Cardiac muscle cell (in vitro differentiated cells and primary cell): ENCODE results near the gene CCDC85C. TPM values are rescaled to one million over a fixed set of nuclear protein-coding genes. Genes with fewer than 3 reads are reported as not detected.
A peak's percentile ranks its signal among the peaks of the same experiment; 100 is the strongest.

ENCODE experiments used
- DNase-seq, 2 donors: peaks; one replicate each; pipeline versions ENCODE4 v3.0.0 to v3.0.0-alpha.2; 2010 to 2017; ENCODE audit warnings: low read depth in 1 of 2, low spot score in 1 of 2
- H3K27ac ChIP-seq: fragments of 200-600 bp; sonication (generic); 2 replicates; pipeline ENCODE4 v1.5.1; 2016
- H3K27me3 ChIP-seq: fragments of 200-600 bp; sonication (generic); 2 replicates; pipeline ENCODE4 v1.6.0; 2016; ENCODE audit warnings: control low read depth
- H3K36me3 ChIP-seq: fragments of 200-600 bp; sonication (generic); 2 replicates; pipeline ENCODE4 v1.5.1; 2016; ENCODE audit warnings: control low read depth
- H3K4me1 ChIP-seq: fragments of 200-600 bp; sonication (generic); 2 replicates; pipeline ENCODE4 v1.8.1; 2017; ENCODE audit warnings: low read depth, mild to moderate bottlenecking, mixed run types
- H3K4me3 ChIP-seq: fragments of 200-600 bp; sonication (generic); 2 replicates; pipeline ENCODE4 v1.5.1; 2016; ENCODE audit warnings: mild to moderate bottlenecking
- H3K9me3 ChIP-seq: fragments of 200-600 bp; sonication (generic); 2 replicates; pipeline ENCODE4 v1.5.1; 2017; ENCODE audit warnings: low read depth, mild to moderate bottlenecking, control low read depth
- CTCF ChIP-seq: IDR thresholded peaks from 2 replicates; pipeline ENCODE4 v1.5.1; 2012; ENCODE audit warnings: low read depth, mild to moderate bottlenecking, low read length
- polyA plus RNA-seq: library from polyadenylated mRNA; unstranded; fragments of >200 nt; fragmentation: Nextera tagmentation; extraction: Ambion mirVana; gene quantifications from 2 replicates; pipeline ENCODE4 v1.2.1, GENCODE V29; 2016
- total RNA-seq: library from RNA; depleted of rRNA; stranded (reverse); fragments of >200 nt; gene quantifications from 2 replicates; pipeline ENCODE4 v1.2.3, GENCODE V29; 2016

The CCDC85C gene
- total and polyA plus RNA-seq, 2 experiments from 2014 or later = 39.6 to 45.7 TPM

- Histone ChIP-seq H3K36me3 (no peaks in the 10 kb centered on the region), H3K4me3 (no peak overlapping the region), H3K9me3 (no peaks in the 10 kb centered on the region), H3K4me1 (no peaks in the 10 kb centered on the region), H3K27ac (no peak overlapping the region), H3K27me3 (peaks cover 20% of the 10 kb centered on the region)
- no peak for DNase-seq
- no peak for TF ChIP-seq CTCF
Observed at GRCh38 chr14:99648027-99648784, 44.2 kb upstream of the CCDC85C start.

GRCh38 chr14:99647411-99647810 is 43.4 kb upstream of the CCDC85C start:
- DNase-seq = no peak
- peaks cover 20% of the 10 kb centered on the region for H3K27me3 ChIP-seq
- H3K36me3 ChIP-seq = no peaks in the 10 kb centered on the region
- H3K4me1 ChIP-seq = no peaks in the 10 kb centered on the region
- TF ChIP-seq CTCF = no peak
- no peak overlapping the region for H3K4me3 ChIP-seq
- no peak overlapping the region for H3K27ac ChIP-seq
- H3K9me3 ChIP-seq = no peaks in the 10 kb centered on the region

- peaks cover 20% of the 10 kb centered on the region for H3K27me3 ChIP-seq
- H3K27ac ChIP-seq = no peak overlapping the region
- H3K4me3 ChIP-seq = peak overlapping the region; percentile 11
- TF ChIP-seq CTCF = no peak
- H3K36me3 ChIP-seq = no peaks in the 10 kb centered on the region
- no peaks in the 10 kb centered on the region for H3K9me3 ChIP-seq
- no peak for DNase-seq
- H3K4me1 ChIP-seq = no peaks in the 10 kb centered on the region
Observed at GRCh38 chr14:99645545-99646505, 41.8 kb upstream of the CCDC85C start.

- H3K4me1 ChIP-seq = no peaks in the 10 kb centered on the region
- H3K27ac ChIP-seq = no peak within 1 kb of the TSS
- peak within 1 kb of the TSS; percentile 11 for H3K4me3 ChIP-seq
- H3K9me3 ChIP-seq = no peaks in the 10 kb centered on the region
- H3K36me3 ChIP-seq = no peaks in the 10 kb centered on the region
- peaks cover 20% of the 10 kb centered on the region for H3K27me3 ChIP-seq
- TF ChIP-seq CTCF = no peak
- peak; percentile 42 to 64 for DNase-seq
Observed at GRCh38 chr14:99644723-99645544, 40.9 kb upstream of the CCDC85C start, which contains the start of gene HHIPL1. TSS of gene HHIPL1 (plus strand) at chr14:99645129. CDS start at chr14:99645208, 79 bp downstream.

- no peaks in the 10 kb centered on the region for H3K9me3 ChIP-seq
- H3K4me3 ChIP-seq = no peak overlapping the region
- no peak overlapping the region for H3K27ac ChIP-seq
- H3K27me3 ChIP-seq = peaks cover 20% of the 10 kb centered on the region
- H3K36me3 ChIP-seq = no peaks in the 10 kb centered on the region
- no peaks in the 10 kb centered on the region for H3K4me1 ChIP-seq
- TF ChIP-seq CTCF = no peak
- no peak for DNase-seq
Observed at GRCh38 chr14:99644035-99644587, 40.1 kb upstream of the CCDC85C start.
